ENCODE results near the gene CCL8.

DNA sequence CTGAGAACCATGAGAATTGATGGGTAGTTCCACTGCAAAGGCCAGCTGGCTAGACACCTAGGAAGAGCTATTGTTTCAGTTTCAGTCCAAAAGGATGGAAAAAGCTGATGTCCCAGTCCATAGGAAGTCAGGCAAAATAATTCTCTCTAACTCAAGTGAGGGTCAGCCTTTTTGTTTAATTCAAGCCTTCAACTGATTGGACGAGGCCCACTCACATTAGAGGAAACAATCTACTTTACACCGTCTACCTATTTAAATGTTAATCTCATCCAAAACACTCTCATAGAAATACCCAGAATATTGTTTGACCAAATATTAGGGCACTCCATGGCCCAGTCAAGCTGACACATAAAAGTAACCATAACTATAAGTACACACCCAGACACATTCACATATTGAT lies 22.7 kb downstream of the CCL8 start:
- TF ChIP-seq, protein P1, sequence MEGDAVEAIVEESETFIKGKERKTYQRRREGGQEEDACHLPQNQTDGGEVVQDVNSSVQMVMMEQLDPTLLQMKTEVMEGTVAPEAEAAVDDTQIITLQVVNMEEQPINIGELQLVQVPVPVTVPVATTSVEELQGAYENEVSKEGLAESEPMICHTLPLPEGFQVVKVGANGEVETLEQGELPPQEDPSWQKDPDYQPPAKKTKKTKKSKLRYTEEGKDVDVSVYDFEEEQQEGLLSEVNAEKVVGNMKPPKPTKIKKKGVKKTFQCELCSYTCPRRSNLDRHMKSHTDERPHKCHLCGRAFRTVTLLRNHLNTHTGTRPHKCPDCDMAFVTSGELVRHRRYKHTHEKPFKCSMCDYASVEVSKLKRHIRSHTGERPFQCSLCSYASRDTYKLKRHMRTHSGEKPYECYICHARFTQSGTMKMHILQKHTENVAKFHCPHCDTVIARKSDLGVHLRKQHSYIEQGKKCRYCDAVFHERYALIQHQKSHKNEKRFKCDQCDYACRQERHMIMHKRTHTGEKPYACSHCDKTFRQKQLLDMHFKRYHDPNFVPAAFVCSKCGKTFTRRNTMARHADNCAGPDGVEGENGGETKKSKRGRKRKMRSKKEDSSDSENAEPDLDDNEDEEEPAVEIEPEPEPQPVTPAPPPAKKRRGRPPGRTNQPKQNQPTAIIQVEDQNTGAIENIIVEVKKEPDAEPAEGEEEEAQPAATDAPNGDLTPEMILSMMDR (IDR thresholded peaks at IDR 0.05) = no peak
- TF ChIP-seq POLR2A (IDR thresholded peaks at IDR 0.05) (no peak), POLR2AphosphoS5 (IDR thresholded peaks at IDR 0.05) (no peak)

Data from stomach (tissue), 4 donors.